H1 (cell line): ENCODE data around the gene FADD. TPM values are rescaled to one million over a fixed set of nuclear protein-coding genes. Genes with fewer than 3 reads are reported as not detected.

Experiments used
- CHD1 ChIP-seq: IDR thresholded peaks from 2 replicates; pipeline ENCODE4 v1.6.1; 2012; ENCODE audit warnings: low read depth, low read length, improper control_type of control experiment
- GTF2F1 ChIP-seq: IDR thresholded peaks from 2 replicates; pipeline ENCODE4 v1.6.1; 2012; ENCODE audit warnings: low read depth, low read length, improper control_type of control experiment, borderline replicate concordance
- KDM4A ChIP-seq: IDR thresholded peaks from one replicate; pipeline ENCODE4 v1.7.1; 2012; ENCODE audit warnings: low read depth, mild to moderate bottlenecking, moderate library complexity, low read length, inconsistent platforms; ENCODE audit not compliant: severe bottlenecking
- SP1 ChIP-seq: IDR thresholded peaks from 2 replicates; pipeline ENCODE4 v1.6.1; 2011; ENCODE audit warnings: low read depth, low read length
- polyA plus RNA-seq, 7 experiments: library from polyadenylated mRNA; depleted of rRNA in 3 of 7; stranded (reverse) in 5 of 7; unstranded in 2 of 7; fragments of >200 nt in 5 of 7; fragments of 200-250 nt in 2 of 7; gene quantifications; 1 replicate in 5 of 7; 2 replicates in 1 of 7; 4 replicates in 1 of 7; pipeline versions ENCODE4 v1.2.1 to v1.2.3, GENCODE V29; 2011 to 2013; ENCODE audit warnings: missing spikeins in 2 of 7, mixed read lengths in 2 of 7
- total RNA-seq: library from RNA; stranded (reverse); fragmentation: NEBNext Ultra II Directional; extraction: Animal tissue kit (Norgen Biotek cat#: 25700); gene quantifications from 2 replicates; pipeline ENCODE4 v1.2.1, GENCODE V29; 2021

The FADD gene
- total and polyA plus RNA-seq, 2 of the 8 experiments (the other 6 are each of a cell fraction or from before 2014, with no cell fraction given), result 29.0 to 43.9 TPM

DNA sequence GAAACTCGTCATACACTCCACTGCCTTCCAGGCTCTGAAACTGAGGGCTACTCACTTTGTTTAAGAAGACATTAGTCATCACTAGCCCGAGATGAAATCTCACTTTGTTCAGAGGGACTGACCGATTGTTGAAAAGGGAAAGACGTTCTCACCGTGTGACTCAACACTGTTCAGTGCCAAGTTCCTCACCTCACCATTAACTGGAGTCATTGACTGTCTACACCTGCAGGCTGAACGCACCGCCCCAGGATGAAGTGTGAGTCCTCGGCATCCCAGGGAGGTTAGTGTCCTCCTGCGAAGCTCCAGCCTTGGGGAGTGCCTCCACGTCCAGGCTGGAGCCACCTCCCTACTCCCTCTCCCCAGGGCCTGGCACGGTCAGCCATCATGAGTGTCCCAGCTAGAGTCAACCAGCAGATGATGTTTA is 30.4 kb downstream of the FADD start (continued):
- TF ChIP-seq KDM4A, result no peak
- no peak for TF ChIP-seq SP1
- TF ChIP-seq CHD1, result no peak
- TF ChIP-seq GTF2F1, result no peak
- TF ChIP-seq, all 59 proteins: peak for 0
